Dermis blood vessel endothelial cell (primary cell): Measurements from ENCODE around the gene GPR148. TPM values are rescaled to one million over a fixed set of nuclear protein-coding genes. Genes with fewer than 3 reads are reported as not detected.
"Not testable (repeated sequence)": the region's sequence is repeated elsewhere in the genome, so short reads cannot be mapped to it uniquely, and the experiment has no call there.

Experiments used
- DNase-seq: peaks from one replicate; pipeline ENCODE4 v3.0.0; 2010
- total RNA-seq: library from RNA; depleted of rRNA; stranded (reverse); fragments of >200 nt; gene quantifications from 2 replicates; pipeline ENCODE4 v1.2.3, GENCODE V29; 2014

The GPR148 gene, protein sequence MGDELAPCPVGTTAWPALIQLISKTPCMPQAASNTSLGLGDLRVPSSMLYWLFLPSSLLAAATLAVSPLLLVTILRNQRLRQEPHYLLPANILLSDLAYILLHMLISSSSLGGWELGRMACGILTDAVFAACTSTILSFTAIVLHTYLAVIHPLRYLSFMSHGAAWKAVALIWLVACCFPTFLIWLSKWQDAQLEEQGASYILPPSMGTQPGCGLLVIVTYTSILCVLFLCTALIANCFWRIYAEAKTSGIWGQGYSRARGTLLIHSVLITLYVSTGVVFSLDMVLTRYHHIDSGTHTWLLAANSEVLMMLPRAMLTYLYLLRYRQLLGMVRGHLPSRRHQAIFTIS
- total RNA-seq, result not detected in 2 replicates

DNA sequence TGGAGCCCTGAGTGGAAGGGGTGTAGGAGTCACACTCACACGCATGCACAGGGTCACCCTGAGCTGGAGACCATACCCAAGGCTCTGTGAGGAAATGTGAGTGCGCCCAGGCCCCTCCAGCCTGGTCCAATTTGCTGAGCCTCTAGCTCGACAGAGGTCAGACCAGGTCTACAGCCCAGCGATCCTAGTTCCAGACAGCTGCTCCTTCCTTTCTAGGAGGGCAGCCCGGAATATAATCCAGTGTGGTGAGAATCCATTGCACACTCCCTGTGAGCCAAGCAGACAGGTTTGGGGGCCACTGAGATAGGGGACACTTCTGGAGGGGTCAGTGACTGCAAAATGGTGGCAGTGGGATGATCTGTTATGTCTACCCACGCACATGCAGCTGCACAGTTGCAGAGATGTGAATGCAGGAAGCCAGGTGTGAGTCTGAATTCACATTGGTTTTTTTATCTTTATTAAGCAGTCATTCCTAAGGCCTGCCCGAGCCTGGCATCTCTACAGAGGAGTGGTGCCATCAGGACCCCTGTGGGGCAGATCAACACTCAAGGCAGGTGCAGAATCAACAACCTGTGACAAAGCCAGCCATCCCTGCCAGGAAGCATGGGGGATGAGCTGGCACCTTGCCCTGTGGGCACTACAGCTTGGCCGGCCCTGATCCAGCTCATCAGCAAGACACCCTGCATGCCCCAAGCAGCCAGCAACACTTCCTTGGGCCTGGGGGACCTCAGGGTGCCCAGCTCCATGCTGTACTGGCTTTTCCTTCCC lies at the start of gene GPR148:
Gene GPR148, plus strand, starts transcription at position 522 of the 768 bp plus-strand sequence. Its CDS starts 82 bp downstream, at position 604.
- no peak for DNase-seq

DNA sequence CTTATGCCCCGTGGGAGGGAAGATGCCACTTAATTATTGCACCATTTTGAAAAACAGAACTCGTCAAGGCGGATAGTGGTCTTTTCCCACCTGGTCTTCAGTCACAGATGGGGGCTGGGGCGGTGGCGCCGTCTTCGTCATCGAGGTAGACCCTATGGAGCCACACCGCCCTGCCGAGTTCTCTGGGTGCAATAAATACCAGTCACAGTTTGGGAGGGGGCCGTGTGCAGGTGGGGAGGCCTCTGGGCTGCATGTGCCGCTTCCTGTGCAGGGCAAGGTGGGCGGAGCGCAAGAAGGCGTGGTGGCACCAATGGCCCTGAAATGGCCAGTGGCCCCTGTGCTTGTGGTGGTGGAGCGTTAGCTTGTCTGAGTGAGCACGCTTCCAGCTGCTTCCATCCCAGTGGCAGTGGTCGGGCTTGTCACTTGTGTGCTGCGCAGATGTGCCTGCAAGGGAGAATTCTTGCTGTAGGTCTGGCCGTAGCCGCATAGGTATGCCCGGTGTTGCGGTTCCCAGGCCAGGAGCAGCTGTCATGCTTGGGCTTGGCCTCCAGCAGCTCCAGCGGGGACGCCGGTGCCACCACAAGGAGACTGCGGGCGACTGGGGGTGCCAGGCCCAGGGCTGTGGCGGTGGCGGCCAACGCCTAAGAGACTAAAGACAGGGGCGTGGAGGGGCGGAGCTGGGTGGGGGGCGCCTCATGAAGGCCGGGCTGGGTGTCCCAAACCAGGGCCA lies 36.7 kb upstream of the GPR148 start:
- DNase-seq, result not testable (repeated sequence)

DNA sequence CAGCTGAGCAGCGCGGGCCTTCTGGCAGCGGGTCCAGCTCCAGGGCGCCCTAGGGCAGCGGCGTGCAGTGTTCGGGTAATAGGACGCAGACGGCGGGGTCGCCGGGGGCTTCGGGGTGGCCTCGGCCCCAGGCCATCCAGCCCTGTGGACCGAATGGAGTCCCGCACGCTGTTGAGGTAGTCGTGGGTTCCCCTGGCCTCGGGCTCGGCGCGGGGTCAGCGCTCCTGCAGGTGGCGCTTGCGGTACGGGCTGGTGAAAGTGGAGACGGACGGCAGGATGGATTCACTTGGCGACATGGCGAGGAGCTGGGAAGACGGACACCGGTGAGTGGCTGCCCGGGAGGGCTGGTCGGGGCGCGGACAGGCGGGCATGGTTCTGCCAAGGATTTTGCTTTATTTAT lies 35.4 kb upstream of the GPR148 start:
- DNase-seq, result peak; percentile 45

DNA sequence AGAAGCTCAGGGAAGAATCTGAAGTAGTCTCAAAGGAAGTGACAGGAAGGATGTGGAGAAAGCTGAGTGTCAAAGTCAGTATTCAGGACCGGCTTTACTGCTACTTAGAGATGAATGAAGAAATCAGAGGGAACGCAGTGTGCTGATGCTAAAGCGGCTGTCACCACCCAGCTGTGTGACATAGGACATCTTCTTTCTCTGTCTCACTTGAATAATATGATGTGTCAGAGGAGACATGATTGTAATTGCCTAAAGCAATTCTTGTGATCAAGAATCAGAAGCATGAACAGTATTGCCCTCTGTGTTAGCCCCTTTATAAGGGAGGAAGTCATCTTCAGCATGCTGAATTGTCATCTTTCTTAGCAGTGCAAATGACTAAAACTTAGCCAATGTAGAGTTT lies 25.6 kb upstream of the GPR148 start:
- not testable (repeated sequence) for DNase-seq

DNA sequence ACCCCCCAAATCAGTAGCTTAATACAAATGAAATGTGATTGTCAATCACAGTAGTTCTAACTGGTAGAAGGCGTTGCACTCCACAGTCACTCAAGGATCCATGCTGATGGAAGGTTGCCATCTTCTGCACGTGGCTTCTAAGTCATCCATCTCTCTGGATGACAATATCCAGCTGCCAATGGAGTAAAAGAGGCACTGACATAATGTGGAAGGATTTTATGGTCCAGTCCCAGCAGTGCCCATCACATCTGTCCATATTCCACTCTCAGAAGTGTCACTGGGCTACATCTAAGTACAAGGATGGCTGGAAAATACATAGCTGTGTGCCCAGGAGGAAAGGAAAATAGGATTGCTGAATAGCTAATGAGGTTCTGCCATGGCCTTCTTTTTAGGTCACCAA lies 14.1 kb upstream of the GPR148 start:
- not testable (repeated sequence) for DNase-seq

DNA sequence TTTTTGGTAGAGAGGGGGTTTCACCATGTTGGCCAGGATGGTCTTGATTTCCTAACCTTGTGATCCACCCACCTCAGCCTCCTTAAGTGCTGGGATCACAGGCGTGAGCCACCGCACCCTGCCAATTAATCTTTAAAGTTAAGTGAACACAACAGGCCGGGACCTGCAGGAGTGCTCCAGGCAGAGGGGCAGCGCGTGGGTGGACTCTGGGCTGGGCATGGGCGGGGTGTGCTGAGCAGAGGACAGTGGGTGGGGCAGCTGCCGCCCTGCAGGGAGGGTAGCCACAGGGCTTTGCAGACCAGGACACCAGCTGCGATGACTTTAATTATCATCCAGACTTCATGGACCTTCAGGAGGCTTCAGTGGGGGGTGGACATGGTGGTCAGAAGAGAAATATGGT lies 8.8 kb upstream of the GPR148 start:
- no peak for DNase-seq

DNA sequence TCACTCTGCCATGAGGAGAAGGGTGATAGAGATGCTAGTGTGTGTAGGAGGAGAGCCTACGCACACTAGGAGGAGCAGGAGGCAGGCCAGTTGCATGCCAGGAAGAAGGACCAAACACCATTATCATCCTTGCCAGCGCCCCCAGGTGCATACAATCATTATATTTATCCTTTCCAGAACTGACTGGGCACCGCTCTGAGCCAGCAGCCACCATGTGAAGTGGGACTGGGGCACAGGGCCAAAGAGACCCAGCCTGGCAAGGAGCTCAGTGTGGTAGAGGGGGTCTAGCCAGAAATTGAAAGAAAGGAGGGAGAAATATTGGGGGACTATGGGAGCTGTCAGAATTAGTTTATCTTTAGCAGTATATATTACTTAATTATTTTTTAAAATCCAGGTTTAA lies 8.3 kb upstream of the GPR148 start:
- DNase-seq, result no peak

DNA sequence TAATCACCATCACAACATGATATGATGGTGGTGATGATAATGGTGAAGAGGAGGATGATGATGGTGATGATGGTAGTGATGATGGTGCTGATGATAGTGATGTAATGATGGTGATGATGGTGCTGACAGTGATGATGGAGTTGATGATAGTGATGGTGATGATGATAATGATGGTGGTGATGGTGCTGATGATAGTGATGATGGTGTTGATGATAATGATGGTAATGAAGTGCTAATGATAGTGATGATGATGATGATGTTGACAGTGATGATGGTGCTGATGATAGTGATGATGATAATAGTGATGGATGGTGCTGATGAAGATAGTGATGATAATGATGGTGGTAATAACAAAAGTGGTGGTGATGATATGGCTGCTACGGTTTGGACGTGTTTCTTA lies 4.4 kb upstream of the GPR148 start:
- DNase-seq, result no peak

DNA sequence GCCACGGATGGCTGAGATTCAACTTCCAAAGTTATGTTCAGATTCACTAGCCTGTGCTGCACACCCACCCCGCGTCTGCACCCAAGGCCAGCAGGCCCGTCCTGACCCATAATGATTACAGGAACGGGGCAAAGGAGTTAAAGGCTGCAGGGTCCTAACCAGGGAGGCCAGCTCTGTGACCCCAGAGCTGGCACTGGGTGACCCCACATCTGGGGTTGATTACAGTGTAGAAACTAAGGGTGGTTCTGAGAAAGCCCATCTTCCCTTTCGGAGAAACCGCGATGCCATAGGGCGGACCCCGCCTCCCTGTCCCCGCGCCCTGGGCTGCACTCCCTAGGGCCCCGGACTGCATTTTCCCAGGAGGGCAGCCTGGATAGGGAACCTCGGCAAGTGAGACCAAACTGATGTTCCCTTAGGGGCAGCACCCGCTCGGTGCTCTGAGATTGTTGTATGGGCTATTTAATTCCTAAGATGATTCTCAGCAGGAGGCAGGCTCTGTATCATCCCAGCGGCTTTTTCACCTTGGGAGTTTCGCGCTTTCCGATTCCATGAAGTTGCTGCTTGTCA lies 2.2 kb upstream of the GPR148 start:
- no peak for DNase-seq

DNA sequence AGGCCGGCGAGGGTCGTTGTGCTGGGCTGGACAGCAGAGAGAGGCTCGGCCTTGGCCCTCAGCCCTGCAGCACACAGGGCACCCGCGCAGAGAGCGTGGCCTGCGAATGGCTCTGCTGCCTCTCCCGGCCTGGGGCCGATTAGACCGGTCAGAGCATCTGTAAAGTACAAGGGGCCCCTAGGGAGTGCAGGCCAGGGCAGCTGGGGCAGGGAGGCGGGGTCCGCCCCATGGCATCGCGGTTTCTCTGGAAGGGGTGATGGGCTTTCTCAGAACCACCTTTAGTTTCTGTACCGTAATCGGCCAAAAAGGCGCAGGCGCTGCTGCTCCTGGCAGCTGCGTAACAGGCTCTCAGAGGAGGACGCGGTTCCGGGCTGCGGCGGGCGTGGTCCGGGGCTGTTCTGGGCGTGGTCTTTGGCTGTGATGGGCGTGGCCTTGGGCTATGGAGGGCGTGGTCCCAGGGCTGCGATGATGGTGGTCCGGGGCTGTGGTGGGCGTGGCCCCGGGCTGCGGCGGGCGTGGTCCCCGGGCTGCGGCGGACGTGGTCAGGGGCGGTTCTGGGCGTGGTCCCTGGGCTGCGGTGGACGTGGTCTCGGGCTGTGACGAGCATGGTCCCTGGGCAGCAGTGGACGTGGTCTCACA lies 1.5 kb upstream of the GPR148 start:
- peak; percentile 69 for DNase-seq

DNA sequence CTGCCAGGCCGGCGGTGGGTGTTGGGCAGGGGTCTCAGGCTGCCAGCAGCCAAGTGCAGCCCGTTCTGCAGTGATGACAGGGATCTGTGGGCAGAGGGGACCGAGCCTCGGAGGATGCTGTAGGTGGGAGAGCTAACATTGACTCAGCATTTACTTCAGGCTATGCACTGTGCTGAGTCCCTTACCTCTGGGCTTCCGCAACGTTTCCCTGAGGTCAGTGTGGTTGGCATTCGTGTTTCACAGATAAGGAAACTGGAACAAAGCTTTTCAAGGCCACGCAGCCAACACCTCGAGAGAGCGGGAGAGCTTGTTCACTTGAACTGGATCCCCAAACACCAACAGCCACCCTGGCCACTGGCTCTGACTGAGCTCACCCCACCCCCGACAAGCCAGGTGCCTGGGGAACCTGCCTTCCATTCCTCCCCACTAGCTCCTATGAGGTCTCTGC lies 839 bp upstream of the GPR148 start:
- DNase-seq, result no peak

DNA sequence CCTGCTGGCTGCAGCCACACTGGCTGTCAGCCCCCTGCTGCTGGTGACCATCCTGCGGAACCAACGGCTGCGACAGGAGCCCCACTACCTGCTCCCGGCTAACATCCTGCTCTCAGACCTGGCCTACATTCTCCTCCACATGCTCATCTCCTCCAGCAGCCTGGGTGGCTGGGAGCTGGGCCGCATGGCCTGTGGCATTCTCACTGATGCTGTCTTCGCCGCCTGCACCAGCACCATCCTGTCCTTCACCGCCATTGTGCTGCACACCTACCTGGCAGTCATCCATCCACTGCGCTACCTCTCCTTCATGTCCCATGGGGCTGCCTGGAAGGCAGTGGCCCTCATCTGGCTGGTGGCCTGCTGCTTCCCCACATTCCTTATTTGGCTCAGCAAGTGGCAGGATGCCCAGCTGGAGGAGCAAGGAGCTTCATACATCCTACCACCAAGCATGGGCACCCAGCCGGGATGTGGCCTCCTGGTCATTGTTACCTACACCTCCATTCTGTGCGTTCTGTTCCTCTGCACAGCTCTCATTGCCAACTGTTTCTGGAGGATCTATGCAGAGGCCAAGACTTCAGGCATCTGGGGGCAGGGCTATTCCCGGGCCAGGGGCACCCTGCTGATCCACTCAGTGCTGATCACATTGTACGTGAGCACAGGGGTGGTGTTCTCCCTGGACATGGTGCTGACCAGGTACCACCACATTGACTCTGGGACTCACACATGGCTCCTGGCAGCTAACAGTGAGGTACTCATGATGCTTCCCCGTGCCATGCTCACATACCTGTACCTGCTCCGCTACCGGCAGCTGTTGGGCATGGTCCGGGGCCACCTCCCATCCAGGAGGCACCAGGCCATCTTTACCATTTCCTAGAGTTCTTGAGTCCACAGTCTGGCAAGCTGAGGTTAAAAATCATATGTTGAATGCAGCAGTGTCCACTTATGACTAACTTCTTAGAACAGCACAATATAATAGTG lies 741 bp downstream of the GPR148 start:
- no peak for DNase-seq

DNA sequence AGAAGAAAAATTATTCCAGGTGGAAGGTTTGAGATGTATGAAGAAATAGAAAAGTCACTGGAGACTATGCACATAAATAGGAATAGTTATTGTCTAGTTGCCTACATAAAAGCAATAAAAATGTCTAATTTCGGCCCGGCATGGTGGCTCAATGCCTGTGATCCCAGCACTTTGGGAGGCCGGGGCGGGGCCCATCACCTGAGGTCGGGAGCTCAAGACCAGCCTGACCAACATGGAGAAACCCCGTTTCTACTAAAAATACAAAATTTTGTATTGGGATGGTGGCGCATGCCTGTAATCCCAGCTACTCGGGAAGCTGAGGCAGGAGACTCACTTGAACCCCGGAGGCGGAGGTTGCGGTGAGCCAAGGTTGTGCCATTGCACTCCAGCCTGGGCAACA lies 3.4 kb downstream of the GPR148 start:
- not testable (repeated sequence) for DNase-seq

DNA sequence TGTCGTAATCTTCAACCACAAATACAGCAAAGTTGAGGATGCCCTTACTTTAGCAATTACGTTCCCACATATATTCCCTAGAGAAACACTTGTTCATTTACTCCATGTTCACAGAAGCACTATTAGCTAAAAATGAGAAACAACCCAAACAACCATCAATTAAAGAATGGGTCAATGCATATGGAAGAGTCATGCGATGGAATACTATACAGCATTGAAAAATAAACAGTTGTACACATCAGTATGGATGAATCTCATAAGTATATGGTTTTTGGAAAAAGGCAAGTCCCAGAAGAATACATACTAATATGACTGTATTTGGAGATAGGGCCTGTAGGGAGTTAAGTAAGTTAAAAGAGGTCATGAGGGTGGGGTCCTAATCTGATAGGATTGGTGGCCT lies 6.3 kb downstream of the GPR148 start:
- no peak for DNase-seq

DNA sequence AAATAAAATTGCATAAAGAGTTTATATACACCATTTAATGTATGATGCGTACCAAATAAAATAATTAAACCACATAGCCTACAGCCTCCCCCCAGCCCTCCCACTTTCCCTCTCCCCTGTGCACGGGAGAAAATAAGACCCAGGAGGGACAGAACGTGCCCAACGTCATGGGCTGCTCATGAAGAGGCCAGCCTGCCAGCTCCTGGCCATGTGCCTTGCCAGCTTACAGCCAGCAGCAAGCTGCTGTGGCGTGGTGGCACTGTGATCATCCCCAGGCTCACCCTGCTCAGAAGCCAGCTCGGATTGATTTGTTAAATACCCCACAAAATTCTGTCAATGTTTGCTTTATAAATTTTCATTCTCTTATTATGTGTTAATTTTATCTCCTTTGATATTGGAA lies 7.6 kb downstream of the GPR148 start:
- no peak for DNase-seq

DNA sequence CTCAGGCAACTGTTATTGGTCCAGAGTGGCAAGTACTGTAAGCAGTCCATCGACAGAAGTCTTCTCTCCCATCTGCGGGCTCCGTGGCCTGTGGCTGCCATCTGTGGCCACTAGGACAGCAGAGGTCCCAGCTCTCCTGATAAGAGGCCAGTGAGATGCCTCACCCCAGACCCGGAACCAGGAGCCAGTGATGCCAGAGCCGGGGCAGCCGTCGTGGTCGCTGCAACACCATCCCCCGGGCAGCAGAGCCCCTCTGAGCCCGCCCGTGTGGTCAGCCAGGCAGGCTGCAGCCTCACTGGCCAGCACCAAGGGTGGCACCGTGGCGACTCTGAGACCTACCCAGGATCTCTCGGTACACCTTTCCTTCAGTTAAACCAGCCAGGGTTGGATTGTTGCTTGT lies 8.7 kb downstream of the GPR148 start:
- no peak for DNase-seq

DNA sequence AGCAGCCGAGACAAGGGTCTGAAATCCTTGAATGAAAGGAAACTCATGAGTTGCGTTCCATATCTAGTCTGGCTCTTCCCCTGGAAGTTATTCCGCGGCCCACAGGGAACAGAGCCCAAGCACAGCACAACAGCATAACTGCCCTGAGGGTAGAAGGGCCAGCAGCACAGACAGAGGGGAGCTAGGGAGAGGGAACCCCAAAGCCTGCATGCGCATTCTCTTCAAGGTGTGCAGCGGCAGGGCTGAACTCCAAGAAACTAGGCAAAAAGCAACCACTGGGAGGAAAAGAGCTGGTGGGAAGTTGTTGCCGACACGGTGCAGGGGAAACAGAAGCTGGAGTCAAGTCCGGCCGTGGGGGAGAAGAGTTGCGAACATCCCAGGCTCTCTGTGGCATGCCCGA lies 11.8 kb downstream of the GPR148 start:
- DNase-seq, result no peak

DNA sequence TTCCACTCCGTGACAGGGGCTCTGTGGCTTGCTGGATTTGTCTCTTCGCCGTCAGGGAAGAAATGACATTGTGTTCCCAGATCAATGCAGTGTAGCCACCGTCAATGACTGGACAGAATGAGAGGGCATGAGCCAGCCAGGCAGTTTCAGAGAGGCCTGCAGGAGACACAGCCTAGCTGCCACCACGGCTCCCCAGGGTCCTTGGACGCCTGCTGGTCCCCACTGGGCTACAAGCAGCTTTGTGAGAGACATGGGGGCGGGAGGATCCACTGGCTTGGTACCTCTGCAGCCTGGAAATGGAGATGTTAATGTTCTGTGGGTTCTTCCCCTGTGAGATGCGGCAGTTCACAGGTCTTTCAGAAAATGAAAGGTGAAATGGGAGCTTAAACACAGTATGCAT lies 14.4 kb downstream of the GPR148 start:
- no peak for DNase-seq

DNA sequence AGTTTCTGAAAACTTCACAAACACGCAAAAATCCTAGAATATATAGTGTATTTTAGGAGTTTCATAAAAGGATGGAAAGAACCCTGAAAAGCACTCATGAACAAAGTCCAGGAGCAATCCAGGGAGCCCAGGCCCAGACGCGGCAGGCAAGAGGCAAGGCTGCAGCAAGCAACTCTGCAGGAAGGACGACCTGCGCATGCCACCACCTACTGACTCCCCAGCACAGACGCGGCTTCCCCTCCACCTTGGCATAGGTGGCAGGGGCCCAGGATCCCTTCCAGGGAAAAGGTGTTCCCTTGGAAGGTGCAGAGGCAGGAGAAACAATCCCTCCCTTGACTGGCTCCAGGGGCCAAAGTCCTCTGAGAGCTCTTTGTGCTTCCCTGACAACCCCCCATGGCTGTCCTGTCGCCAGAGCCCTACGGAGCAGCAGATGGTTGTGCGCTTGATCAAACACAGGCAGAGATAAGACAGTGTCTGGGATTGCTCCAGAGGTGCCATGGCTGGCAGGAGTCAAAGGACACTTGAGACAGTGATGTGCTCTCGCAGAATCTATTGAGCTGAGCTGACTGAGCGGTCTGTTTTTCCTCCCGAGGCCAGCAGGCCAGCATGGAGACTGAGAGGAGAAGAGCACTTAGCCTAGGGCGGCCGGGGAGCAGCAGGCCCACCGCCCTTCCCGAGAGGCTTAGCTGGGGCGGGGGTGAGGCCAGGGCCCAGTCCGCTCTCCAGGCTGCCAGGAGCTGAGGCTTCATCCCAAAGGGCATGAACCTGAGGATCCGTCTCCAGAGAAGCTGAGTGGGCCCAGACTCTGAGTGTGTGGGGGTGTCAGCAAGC lies 15.6 kb downstream of the GPR148 start:
- no peak for DNase-seq

DNA sequence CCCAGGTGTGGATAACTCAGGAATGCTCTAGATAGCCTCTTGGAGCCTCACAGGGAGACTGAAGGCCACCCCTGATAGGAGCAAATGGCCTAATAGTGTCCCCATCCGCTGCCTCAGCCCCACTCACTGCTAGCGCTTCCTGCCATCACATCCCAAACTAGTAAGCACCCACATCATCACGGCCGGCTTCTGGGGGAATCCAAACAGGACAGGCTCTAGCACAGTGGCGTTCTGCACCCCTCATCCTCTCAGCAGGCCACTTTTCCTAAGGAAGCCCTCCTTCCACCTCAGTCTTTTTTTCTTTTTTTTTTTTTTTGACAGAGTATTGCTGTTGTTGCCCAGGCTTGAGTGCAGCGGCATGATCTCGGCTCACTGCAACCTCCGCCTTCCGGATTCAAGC lies 20.2 kb downstream of the GPR148 start:
- no peak for DNase-seq
